HG02588 (cell line): ENCODE results near the gene VEGFB.

Experiments used
- ATAC-seq: cut with Tn5 transposase; IDR thresholded peaks from one replicate; pipeline ENCODE4 v1.9.1; 2021; ENCODE audit warnings: mild to moderate bottlenecking, moderate library complexity; ENCODE audit not compliant: unreplicated experiment

The VEGFB gene

GRCh38 chr11:64233913-64234586 lies at the start of gene VEGFB:
Gene VEGFB (plus strand): TSS chr11:64234584. CDS start chr11:64234834, 250 bp downstream.
- peak; percentile 49 for ATAC-seq

- ATAC-seq: peak; percentile 22
These were observed 49.1 kb upstream of the VEGFB start for GRCh38 chr11:64185175-64185692.

DNA sequence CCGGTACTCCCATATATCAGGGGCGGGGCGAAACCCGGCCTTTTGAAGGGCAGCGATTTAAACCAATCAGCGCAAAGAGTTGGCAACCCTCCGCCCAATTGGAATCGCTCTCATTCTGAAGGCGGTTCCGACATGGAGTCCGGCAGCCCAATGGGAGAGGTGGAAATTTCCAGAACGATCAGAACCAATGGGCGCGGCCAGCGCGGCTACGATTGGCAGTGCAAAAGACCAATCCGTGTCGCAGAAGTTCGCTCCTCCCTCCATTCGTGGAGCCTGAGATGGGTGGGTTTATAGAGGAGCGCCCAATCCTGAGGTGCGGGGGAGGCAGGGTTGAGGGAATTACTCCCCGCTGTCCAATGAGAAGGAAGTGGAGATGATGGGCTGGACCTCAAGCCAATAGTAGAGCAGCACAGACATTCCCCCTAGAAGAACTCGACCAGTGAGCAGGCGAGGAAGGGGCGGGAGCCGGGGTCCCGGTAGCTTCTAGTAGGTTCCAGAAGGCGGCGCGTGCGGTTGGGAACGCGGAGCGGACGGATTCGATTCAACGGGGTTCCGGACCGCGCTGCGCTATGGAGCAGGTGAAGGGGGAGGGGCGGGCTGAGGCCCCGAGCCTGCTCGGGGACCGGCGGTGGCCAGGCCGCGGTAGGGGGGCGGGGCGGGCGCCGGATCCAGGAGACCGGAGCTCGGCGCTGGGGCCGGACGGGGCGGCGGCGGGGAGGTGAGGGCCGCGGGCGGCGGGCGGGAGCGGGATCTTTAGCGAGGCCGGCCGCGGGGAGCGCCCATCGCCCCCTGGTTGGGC lies 48.5 kb upstream of the VEGFB start, which contains the start of gene STIP1:
Gene STIP1, plus strand, starts transcription at position 479 of the 799 bp plus-strand sequence. Its CDS starts 91 bp downstream, at position 570.
- ATAC-seq: peak; percentile 80

- peak; percentile 2 for ATAC-seq
These were observed 47.8 kb upstream of the VEGFB start for GRCh38 chr11:64186492-64187165.

DNA sequence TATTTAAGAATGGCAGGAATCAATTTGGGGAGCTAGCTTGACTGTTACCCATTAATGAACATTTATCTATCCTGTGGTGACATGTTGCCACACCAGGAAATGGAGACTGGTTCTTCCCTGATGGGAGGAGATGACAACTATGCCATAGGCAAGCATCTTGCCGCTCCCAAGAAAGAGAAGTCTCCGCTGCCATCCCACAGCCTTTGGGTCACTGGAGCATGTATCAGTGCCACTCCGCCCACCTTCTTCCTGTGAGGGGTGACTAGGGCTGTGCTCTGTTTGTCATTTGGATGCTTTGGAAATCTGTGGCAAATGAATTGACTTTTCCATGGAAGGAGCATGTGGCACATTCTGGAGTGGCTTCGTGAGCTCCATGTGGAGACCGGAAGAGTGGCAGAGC lies 42.0 kb upstream of the VEGFB start:
- ATAC-seq: no peak

- no peak for ATAC-seq
These were observed 37.8 kb upstream of the VEGFB start for GRCh38 chr11:64196626-64197025.

- ATAC-seq: no peak
These were observed 35.9 kb upstream of the VEGFB start for GRCh38 chr11:64198511-64198910.

- ATAC-seq: no peak
These were observed 32.8 kb upstream of the VEGFB start for GRCh38 chr11:64201543-64201942.

DNA sequence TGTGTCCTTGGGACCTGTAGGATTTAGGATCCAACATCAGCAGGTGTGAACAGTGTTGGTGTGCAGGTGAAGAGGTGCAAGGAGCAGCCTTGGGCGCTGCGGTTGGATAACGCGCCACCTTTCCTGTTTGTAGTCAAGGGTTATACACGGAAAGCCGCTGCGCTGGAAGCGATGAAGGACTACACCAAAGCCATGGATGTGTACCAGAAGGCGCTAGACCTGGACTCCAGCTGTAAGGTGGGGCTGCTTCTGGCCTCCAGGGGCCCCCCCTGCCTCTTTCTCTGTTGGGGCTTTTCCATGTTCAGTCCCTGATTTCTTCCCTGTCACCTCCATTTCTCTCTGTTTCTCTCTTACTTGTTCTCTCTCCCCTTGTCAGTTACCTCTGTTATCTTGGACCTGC lies 31.4 kb upstream of the VEGFB start:
- no peak for ATAC-seq

GRCh38 chr11:64203421-64204079 lies 30.8 kb upstream of the VEGFB start:
- no peak for ATAC-seq

GRCh38 chr11:64204080-64204440 lies 30.3 kb upstream of the VEGFB start:
- ATAC-seq: no peak

DNA sequence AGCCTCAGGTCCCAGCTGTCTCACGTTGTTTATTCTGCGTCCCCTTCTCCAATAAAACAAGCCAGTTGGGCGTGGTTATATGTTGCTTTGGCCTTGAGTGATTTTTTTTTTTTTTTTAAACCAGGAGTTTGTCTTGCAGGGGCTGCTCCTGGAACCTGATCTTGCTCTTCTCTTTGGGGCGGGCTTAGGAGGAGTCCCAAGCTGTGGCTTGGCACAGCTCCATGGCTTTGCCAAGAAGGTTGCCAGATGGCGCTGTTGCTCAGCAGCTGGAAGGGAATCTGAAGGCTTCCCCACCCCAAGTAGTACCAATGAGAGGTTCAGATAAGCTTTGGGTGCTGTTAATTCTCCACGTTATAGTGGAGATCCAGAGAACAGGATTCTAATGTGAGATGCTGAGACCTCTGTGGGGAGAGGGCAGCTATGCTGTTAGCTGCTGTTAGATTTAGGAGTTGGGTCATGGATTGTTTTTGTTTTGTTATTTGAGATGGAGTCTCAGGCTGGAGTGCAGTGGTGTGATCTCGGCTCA lies 29.9 kb upstream of the VEGFB start:
- ATAC-seq: no peak

DNA sequence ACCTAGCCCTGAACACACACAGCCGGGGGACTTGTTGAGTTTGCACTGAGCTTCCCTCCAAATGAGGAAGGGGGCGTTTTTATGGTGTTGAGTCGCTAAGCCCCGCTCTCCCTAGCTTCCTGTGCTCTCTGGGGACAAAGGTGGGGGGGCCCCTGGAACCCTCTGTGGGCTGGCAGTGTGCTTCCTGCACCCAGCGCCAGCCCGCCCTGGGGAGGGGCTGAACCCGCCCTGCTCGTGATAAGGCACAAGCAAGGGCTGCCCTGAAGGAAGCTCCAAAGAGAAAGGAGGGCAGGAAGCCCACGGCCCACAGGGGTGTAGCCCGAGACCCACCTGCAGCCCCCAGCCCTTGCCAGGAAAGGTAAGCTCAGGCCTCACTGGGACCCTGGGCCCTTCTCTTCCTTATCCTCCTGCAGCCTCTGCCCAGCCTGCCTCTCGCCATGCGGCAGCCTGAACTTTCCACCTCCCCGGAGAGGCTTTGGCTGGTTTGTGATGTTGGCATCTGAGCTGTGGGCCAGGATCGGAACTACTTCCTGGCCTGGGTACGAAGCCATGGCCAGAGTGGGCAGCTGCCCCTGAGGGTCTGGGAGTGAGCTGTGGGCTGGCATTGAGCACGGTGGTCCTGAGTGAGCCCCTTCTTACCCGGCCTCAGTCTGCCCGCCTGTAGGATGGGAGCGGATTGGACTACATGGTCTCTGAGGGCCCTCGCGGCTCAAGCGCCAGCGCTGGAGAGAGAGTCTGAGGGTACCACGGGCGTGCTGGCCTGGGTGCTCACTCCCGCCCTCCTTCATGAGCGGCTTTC lies 27.7 kb upstream of the VEGFB start, which contains the start of gene FERMT3:
Gene FERMT3, plus strand, starts transcription at position 265 of the 799 bp plus-strand sequence. CDS start 644 bp downstream, outside the sequence.
- peak; percentile 33 for ATAC-seq

DNA sequence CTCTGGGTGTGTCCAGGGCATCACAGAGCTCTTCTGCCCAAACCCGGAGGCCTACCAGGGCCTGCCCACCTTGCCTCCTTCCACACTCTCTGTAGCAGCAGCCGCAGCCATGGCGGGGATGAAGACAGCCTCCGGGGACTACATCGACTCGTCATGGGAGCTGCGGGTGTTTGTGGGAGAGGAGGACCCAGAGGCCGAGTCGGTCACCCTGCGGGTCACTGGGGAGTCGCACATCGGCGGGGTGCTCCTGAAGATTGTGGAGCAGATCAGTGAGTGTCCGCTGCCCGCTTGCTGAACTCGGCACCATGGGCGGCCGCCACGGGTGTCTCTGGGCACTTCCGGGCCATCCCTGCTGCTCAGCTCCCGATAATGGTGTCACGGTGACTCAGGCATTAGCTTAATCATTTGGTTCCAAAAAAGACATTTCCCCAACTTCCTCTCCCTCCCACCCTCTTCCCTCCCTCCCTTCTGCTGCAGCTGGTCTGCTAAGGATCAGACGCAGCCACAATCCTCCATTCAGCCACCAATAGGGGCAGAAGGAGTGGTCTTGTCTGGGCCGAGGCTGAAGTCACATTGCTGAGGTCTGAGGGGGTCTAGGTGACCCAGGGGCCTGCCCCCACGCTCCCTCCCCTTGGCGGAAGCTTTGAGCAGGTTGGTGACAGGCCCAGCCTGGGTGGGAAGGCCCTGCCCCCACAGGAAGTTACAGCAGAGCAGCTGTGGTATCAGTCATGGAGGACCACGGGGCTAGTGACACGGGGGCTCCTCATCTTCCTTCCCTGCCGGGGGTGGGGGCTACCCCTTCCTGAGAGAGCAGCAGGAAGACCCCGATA lies 26.9 kb upstream of the VEGFB start:
- peak; percentile 39 for ATAC-seq

DNA sequence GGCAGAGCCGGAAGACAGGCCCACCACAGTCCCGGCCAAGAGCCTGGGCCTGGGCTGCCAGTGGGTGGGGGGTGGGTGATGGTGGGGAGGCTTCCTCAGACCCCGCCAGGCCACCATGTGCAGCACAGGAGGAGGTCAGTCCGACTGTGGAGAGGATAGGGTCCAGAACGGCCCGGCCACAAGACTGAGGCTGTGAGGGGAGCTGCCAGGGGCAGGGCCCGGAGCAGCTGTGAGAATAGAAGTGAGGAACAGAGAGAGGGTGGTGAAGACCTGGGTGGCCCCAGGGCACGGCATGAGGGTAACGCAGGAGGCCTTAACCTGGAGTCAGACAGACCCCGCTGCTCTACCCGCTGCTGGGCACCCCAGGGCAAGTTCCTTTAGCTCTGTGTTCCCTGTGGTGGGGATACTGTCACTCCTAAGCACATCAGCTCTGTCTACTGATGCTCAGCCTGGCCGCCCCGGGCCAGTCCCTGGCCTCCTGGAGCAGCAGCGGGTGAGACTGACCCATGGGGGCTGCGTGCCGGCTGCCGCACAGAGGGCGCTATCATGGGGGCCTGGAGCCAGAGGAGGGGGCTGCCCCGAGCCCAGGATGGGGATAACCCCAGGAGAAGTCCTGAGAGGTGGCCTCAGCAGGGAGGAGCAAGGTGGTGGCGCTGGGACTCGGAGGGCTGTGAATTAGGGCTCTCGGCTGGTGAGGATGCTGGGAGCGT lies 26.1 kb upstream of the VEGFB start:
- ATAC-seq: no peak

- ATAC-seq: no peak
These were observed 25.4 kb upstream of the VEGFB start for GRCh38 chr11:64208796-64209562.

- no peak for ATAC-seq
These were observed 24.9 kb upstream of the VEGFB start for GRCh38 chr11:64209563-64209843.
